ENCODE data around the gene INKA2.

DNA sequence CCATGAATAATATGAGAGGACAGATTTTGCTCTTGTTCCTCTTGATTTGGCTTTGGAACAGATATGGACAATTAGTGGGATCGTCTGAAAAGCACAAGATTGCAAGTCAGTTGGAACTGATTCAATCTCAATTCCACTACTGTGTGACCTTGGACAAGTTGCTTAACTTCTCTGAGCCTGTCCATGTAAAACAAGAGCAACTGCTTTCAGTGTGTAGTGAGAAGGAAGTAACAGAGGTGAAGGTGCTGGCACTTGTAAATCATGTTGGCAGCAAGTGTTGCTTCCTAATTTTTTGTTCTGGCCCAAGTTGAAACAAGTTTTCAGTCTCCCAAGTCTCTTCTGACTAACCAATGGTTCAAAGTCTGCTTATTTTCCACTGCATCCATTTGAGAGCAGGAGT lies 15.3 kb downstream of the INKA2 start:
- TF ChIP-seq ZNF8 (CRISPR knock-in tag; IDR thresholded peaks at IDR 0.05): no peak
- TF ChIP-seq CSDC2 (CRISPR knock-in tag; IDR thresholded peaks at IDR 0.05): no peak
- TF ChIP-seq ZFP3 (CRISPR knock-in tag; IDR thresholded peaks at IDR 0.05): no peak
- TF ChIP-seq RARB (CRISPR knock-in tag; IDR thresholded peaks at IDR 0.05): no peak
